Fibroblast of the aortic adventitia (primary cell): Measurements from ENCODE around the gene PARN. TPM values are rescaled to one million over a fixed set of nuclear protein-coding genes. Genes with fewer than 3 reads are reported as not detected.
"Not testable (repeated sequence)": the region's sequence is repeated elsewhere in the genome, so short reads cannot be mapped to it uniquely, and the experiment has no call there.

Experiments used
- DNase-seq: peaks from one replicate; pipeline ENCODE4 v3.0.0-alpha.2; 2010; ENCODE audit warnings: low read depth
- H3K4me3 ChIP-seq: 2 replicates; pipeline ENCODE4 v1.5.1; 2011; ENCODE audit warnings: low read depth, mild to moderate bottlenecking, control low read depth, low read length, moderate library complexity
- total RNA-seq: library from RNA; depleted of rRNA; stranded (reverse); fragments of >200 nt; gene quantifications from 2 replicates; pipeline ENCODE4 v1.2.3, GENCODE V29; 2012; ENCODE audit warnings: low replicate concordance
- TF ChIP-seq, protein P1 (sequence below): IDR thresholded peaks from 2 replicates; pipeline ENCODE4 v1.5.1; 2011; ENCODE audit warnings: mild to moderate bottlenecking, low read length, control low read depth, inconsistent platforms; ENCODE audit not compliant: insufficient read depth

Gene PARN
- total RNA-seq, 1 donor = 37.2 TPM

- H3K4me3 ChIP-seq = peak within 1 kb of the TSS; percentile 90
- DNase-seq = peak; percentile 95
- TF ChIP-seq, protein P1, sequence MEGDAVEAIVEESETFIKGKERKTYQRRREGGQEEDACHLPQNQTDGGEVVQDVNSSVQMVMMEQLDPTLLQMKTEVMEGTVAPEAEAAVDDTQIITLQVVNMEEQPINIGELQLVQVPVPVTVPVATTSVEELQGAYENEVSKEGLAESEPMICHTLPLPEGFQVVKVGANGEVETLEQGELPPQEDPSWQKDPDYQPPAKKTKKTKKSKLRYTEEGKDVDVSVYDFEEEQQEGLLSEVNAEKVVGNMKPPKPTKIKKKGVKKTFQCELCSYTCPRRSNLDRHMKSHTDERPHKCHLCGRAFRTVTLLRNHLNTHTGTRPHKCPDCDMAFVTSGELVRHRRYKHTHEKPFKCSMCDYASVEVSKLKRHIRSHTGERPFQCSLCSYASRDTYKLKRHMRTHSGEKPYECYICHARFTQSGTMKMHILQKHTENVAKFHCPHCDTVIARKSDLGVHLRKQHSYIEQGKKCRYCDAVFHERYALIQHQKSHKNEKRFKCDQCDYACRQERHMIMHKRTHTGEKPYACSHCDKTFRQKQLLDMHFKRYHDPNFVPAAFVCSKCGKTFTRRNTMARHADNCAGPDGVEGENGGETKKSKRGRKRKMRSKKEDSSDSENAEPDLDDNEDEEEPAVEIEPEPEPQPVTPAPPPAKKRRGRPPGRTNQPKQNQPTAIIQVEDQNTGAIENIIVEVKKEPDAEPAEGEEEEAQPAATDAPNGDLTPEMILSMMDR = no peak
Measured at GRCh38 chr16:14632693-14633569, 2.9 kb upstream of the PARN start, which contains the start of gene BFAR. TSS of gene BFAR (plus strand) at chr16:14632951. CDS start at chr16:14644347, 11,396 bp downstream.

GRCh38 chr16:14630620-14631330 is 715 bp upstream of the PARN start:
- H3K4me3 ChIP-seq = peak overlapping the region; percentile 61
- DNase-seq = not testable (repeated sequence)

DNA sequence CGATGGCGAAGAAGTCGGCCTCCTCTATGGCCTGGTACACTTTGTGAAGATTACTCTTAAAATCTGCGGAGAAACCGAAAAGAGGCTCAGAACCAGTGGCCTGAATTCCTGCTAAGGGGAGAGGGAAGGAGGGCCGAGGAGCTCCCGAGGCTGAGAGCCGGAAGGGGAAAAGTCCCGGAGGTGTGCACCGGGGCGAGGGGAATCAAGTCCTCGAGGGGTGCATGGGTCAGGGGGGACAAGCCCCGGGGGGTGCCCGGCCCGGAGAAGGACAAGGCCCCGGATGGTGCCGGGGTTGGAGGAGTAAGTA is 495 bp downstream of the PARN start:
- DNase-seq = no peak
- H3K4me3 ChIP-seq = peak overlapping the region; percentile 96
- TF ChIP-seq, protein P1 = no peak

DNA sequence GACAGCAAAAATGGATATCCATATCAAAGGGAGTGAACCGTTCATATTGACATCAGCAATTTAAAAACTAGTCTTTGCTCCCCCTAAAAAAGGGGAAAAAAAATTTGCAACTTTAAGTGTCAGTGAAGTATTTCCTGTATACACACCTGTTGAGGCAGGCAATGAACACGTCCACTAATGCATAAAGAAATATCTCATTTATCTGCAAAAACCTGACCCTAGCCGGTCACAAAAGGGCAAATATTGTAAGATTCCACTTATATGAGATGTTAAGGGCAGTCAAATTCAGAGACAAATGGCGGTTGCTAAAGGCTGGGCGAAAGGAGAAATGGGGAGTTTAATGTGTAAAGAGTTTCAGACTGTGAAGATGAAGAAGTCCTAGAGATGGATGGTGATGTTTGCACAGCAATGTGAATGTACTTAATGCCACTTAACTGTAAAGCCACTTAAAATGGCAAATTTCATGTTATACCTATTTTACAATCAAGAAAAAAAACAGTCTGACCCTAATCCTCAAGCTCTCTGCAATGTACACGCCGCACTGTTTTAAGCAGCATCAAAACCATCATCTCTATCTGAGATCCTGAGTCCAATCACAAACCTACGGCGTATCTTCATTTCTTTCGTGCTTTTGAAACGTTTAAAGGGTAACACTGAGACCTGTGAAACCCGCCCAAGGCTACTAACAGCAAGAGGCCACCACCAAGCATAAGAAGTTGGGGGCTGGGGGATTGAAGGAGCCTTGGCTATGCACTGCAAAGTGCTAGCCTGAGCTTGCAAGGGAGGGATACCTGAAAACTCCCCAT is 1.1 kb downstream of the PARN start:
- TF ChIP-seq, protein P1 = no peak
- peak; percentile 16 for DNase-seq
- H3K4me3 ChIP-seq = peak overlapping the region; percentile 96

GRCh38 chr16:14627078-14627477 is 3.0 kb downstream of the PARN start:
- no peak for DNase-seq
- TF ChIP-seq, protein P1 = no peak
- no peak overlapping the region for H3K4me3 ChIP-seq

DNA sequence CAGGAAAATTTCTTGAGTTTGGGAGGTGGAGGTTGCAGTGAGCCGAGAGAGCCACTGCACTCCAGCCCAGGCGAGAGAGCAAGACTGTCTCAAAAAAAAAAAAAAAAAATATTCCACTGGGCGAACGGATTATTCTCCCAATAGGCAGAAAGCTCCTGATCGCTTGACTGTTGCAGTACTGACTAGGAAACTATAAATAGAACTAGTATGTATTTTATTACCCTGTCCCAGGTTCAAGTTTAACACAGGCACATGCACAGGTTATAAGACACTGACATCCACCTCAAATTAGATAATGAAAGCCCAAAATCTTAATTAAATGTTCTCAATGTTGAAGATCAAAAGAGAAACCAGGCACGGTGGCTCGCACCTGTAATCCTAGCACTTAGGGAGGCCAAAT is 11.5 kb downstream of the PARN start:
- DNase-seq = no peak
- TF ChIP-seq, protein P1 = no peak
- no peak overlapping the region for H3K4me3 ChIP-seq

GRCh38 chr16:14616280-14616679 is 13.8 kb downstream of the PARN start:
- no peak overlapping the region for H3K4me3 ChIP-seq
- TF ChIP-seq, protein P1 = no peak
- no peak for DNase-seq
